ENCODE measurements around the gene CD244.

GRCh38 chr1:160807247-160807646 is 55.4 kb downstream of the CD244 start:
- TF ChIP-seq CTCF (IDR thresholded peaks at IDR 0.05) (no peak), ZFX (IDR thresholded peaks at IDR 0.05; ENCODE audit: borderline replicate concordance) (no peak)

All from 22Rv1 (cell line).